Measurements from ENCODE around the gene RNF207. TPM values are rescaled to one million over a fixed set of nuclear protein-coding genes. Genes with fewer than 3 reads are reported as not detected.

The RNF207 gene
- total and polyA plus RNA-seq, 10 of the 15 experiments (the other 5 are each of a cell fraction or from before 2014, with no cell fraction given): 1.7 to 36.4 (median 13.1) TPM

DNA sequence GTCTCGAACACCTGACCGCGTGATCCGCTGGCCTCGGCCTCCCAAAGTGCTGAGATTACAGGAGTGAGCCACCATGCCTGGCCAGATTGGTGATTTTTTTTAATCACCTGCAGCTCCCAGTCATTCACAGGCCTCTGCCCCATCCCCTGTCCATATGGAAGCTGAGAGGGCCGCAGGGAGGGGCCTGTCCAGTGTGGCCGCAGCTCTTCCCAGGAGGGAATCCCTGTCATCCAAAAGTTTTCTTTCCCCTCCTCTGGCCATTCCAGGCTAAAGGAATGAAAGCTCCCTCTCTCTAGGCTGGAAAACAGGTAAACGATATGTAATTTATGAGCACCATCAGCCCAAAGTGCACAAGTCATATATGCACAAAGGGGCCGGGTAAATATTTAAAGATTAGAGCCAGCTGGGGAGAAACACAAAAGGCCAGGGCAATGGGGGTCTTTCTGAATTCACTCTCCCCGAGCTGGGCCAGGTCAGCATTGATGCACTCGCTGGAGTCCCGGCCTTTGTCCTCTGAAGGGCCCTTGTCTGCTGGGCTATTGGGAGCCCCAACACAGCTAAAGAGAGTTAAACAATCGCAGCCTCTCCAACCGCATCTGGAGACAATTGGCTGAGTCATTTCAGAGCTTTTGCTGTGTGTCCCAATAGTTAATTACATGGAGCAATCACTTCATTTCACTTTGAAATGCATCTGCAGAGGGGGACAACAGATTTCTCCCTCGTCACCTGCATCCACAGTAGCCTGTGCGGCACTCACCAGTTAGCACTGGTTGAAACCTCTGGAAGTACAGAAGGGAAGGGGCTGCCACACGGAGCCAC is 34.2 kb downstream of the RNF207 start:
- WGBS (ENCODE audit: insufficient coverage, insufficient replicate concordance, low lambda C conversion rate, missing lambda C conversion rate): 56% methylated on average over 17 of the region's 17 CpGs
- H3K36me3 ChIP-seq (ENCODE audit: control insufficient read depth in 2 of 2, insufficient read depth in 2 of 2, low read length in 1 of 2): no peaks in the 10 kb centered on the region
- ChIA-PET RAD21 (ENCODE audit: unreplicated experiment) (no interaction called here), CTCF (interaction anchor here (1.1 to 2.0 kb wide), 4 partner anchors 15 to 174 kb away, joined by 3 to 7 read pairs (median 6); no protein-coding TSS in a partner anchor), POLR2A (no interaction called here), SMC1A (ENCODE audit: uncharacterized antibody, unreplicated experiment) (interaction anchor here (0.6 kb wide), 1 partner anchor 246 kb away, joined by 3 read pairs; no protein-coding TSS in a partner anchor)
- no peak overlapping the region for H3K27ac ChIP-seq (ENCODE audit: control insufficient read depth, insufficient read depth)
- no peak overlapping the region for H3K9ac ChIP-seq (ENCODE audit: control insufficient read depth, insufficient read depth, low read length)
- ATAC-seq (no peak), FAIRE-seq (no peak), DNase-seq (ENCODE audit: low read depth, low spot score) (no peak)
- H4K20me1 ChIP-seq (ENCODE audit: control insufficient read depth, insufficient read depth): no peaks in the 10 kb centered on the region
- H3K79me2 ChIP-seq (ENCODE audit: control insufficient read depth, insufficient read depth, low read length): peaks cover 3% of the 10 kb centered on the region
- no peak overlapping the region for H2AFZ ChIP-seq (ENCODE audit: control insufficient read depth, low read depth, low read length)
- H3K9me3 ChIP-seq (replicated peaks; ENCODE audit: control insufficient read depth, insufficient read depth, low read length): no peaks in the 10 kb centered on the region
- intact Hi-C loops (cut with micrococcal nuclease; ENCODE audit: unreplicated experiment) (no loop called here), in situ Hi-C loops (cut with MboI) (no loop called here)
- peaks cover 17 to 24% of the 10 kb centered on the region in 2 experiments for H3K27me3 ChIP-seq (replicated peaks in 1 of 2; ENCODE audit: control insufficient read depth in 2 of 2, insufficient read depth in 2 of 2, low read length in 1 of 2)
- no peak overlapping the region for H3K4me3 ChIP-seq
- H3K4me1 ChIP-seq (ENCODE audit: control insufficient read depth, insufficient read depth, low read length): no peaks in the 10 kb centered on the region; the same call in 1 of the 2 replicates
- no peak overlapping the region for H3K4me2 ChIP-seq (ENCODE audit: control insufficient read depth, insufficient read depth)
- BruUV-seq (replicated peaks): no TSS peak
- no peak for TF ChIP-seq SREBF2 (IDR thresholded peaks at IDR 0.05; ENCODE audit: low read length)
- no peak for TF ChIP-seq WRNIP1 (IDR thresholded peaks at IDR 0.05; ENCODE audit: borderline replicate concordance, low read depth, low read length)
- TF ChIP-seq FOXM1 (IDR thresholded peaks at IDR 0.05; ENCODE audit: low read depth, low read length): no peak
- TF ChIP-seq STAT3 (IDR thresholded peaks at IDR 0.05; ENCODE audit: low read depth, low read length): no peak
- TF ChIP-seq, protein P1, sequence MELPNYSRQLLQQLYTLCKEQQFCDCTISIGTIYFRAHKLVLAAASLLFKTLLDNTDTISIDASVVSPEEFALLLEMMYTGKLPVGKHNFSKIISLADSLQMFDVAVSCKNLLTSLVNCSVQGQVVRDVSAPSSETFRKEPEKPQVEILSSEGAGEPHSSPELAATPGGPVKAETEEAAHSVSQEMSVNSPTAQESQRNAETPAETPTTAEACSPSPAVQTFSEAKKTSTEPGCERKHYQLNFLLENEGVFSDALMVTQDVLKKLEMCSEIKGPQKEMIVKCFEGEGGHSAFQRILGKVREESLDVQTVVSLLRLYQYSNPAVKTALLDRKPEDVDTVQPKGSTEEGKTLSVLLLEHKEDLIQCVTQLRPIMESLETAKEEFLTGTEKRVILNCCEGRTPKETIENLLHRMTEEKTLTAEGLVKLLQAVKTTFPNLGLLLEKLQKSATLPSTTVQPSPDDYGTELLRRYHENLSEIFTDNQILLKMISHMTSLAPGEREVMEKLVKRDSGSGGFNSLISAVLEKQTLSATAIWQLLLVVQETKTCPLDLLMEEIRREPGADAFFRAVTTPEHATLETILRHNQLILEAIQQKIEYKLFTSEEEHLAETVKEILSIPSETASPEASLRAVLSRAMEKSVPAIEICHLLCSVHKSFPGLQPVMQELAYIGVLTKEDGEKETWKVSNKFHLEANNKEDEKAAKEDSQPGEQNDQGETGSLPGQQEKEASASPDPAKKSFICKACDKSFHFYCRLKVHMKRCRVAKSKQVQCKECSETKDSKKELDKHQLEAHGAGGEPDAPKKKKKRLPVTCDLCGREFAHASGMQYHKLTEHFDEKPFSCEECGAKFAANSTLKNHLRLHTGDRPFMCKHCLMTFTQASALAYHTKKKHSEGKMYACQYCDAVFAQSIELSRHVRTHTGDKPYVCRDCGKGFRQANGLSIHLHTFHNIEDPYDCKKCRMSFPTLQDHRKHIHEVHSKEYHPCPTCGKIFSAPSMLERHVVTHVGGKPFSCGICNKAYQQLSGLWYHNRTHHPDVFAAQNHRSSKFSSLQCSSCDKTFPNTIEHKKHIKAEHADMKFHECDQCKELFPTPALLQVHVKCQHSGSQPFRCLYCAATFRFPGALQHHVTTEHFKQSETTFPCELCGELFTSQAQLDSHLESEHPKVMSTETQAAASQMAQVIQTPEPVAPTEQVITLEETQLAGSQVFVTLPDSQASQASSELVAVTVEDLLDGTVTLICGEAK (IDR thresholded peaks at IDR 0.05; ENCODE audit: borderline replicate concordance): no peak
- no peak for TF ChIP-seq POLR2A (IDR thresholded peaks at IDR 0.05; ENCODE audit: low read depth, low read length)
- no peak for TF ChIP-seq KDM1A (IDR thresholded peaks at IDR 0.05; ENCODE audit: borderline replicate concordance)
- TF ChIP-seq, protein P2, sequence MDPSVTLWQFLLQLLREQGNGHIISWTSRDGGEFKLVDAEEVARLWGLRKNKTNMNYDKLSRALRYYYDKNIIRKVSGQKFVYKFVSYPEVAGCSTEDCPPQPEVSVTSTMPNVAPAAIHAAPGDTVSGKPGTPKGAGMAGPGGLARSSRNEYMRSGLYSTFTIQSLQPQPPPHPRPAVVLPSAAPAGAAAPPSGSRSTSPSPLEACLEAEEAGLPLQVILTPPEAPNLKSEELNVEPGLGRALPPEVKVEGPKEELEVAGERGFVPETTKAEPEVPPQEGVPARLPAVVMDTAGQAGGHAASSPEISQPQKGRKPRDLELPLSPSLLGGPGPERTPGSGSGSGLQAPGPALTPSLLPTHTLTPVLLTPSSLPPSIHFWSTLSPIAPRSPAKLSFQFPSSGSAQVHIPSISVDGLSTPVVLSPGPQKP (IDR thresholded peaks at IDR 0.05; ENCODE audit: low read depth, low read length): no peak
- no peak for TF ChIP-seq RFX5 (IDR thresholded peaks at IDR 0.05; ENCODE audit: low read depth, low read length)
- TF ChIP-seq, protein P3, sequence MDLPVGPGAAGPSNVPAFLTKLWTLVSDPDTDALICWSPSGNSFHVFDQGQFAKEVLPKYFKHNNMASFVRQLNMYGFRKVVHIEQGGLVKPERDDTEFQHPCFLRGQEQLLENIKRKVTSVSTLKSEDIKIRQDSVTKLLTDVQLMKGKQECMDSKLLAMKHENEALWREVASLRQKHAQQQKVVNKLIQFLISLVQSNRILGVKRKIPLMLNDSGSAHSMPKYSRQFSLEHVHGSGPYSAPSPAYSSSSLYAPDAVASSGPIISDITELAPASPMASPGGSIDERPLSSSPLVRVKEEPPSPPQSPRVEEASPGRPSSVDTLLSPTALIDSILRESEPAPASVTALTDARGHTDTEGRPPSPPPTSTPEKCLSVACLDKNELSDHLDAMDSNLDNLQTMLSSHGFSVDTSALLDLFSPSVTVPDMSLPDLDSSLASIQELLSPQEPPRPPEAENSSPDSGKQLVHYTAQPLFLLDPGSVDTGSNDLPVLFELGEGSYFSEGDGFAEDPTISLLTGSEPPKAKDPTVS (IDR thresholded peaks at IDR 0.05; ENCODE audit: low read depth, low read length): no peak
- no peak for TF ChIP-seq CHD1 (IDR thresholded peaks at IDR 0.05; ENCODE audit: low read depth, low read length)
- no peak for TF ChIP-seq ATF7 (IDR thresholded peaks at IDR 0.05; ENCODE audit: low read depth)
- TF ChIP-seq ZZZ3 (IDR thresholded peaks at IDR 0.05; ENCODE audit: control insufficient read depth, insufficient read length, low read depth): no peak
- TF ChIP-seq ETV6 (conservative IDR thresholded peaks at IDR 0.05 in 1 of 2, IDR thresholded peaks at IDR 0.05 in 1 of 2; ENCODE audit: borderline replicate concordance in 1 of 2, low read depth in 1 of 2): no peak
- TF ChIP-seq, protein P4, sequence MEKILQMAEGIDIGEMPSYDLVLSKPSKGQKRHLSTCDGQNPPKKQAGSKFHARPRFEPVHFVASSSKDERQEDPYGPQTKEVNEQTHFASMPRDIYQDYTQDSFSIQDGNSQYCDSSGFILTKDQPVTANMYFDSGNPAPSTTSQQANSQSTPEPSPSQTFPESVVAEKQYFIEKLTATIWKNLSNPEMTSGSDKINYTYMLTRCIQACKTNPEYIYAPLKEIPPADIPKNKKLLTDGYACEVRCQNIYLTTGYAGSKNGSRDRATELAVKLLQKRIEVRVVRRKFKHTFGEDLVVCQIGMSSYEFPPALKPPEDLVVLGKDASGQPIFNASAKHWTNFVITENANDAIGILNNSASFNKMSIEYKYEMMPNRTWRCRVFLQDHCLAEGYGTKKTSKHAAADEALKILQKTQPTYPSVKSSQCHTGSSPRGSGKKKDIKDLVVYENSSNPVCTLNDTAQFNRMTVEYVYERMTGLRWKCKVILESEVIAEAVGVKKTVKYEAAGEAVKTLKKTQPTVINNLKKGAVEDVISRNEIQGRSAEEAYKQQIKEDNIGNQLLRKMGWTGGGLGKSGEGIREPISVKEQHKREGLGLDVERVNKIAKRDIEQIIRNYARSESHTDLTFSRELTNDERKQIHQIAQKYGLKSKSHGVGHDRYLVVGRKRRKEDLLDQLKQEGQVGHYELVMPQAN (conservative IDR thresholded peaks at IDR 0.05): no peak

Data from GM12878 (cell line).